Activated CD4-positive, alpha-beta T cell treated with anti-CD3 and anti-CD28 coated beads, Interleukin-2, amount 50 U/mL, for 1 hour (primary cell): ENCODE data around the gene HHIP.

Experiments used
- DNase-seq: peaks from one replicate; pipeline ENCODE4 v3.0.0-alpha.2; 2020

HHIP gene

DNA sequence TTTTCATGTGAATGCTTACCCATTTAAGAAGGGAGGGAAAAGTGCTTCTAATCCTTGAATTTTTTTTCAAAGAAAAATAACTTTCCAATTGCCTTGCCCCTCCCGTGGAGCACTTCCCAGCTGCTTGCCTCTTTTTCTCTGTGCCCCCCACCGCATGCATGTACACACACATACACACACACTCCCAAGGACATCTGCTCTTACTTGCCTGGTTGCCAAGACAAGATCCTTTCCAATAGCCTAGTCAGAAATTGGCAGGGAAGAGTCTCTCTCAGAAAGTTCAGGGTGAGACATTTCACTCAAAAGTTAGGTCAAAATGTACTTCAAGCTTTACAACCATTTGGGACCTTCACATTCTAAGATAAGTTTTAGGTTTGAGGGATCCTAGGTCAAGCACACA, 10.9 kb downstream of the HHIP start:
- no peak for DNase-seq

DNA sequence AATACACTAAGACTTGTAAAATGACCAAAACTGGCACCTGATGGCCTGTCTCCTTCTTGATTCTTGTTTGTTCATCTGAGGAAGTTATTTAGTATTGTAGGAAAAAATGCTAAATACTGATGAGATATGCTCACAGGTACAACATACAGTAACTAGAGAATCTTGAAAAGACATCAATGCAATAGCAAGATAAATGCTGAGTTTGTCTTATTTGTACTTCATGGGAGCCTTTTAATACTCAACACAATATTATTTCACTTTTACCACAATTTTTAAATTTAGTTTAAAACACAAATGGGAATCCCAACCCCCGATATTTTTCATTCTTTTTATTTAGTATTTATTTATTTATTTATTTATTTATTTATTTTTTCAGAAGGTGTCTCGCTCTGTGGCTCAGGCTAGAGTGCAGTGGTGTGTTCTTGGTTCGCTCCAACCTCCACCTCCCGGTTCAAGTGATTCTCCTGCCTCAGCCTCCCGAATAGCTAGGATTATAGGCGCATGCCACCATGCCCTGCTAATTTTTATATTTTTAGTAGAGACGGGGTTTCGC, 12.1 kb downstream of the HHIP start:
- DNase-seq: no peak

DNA sequence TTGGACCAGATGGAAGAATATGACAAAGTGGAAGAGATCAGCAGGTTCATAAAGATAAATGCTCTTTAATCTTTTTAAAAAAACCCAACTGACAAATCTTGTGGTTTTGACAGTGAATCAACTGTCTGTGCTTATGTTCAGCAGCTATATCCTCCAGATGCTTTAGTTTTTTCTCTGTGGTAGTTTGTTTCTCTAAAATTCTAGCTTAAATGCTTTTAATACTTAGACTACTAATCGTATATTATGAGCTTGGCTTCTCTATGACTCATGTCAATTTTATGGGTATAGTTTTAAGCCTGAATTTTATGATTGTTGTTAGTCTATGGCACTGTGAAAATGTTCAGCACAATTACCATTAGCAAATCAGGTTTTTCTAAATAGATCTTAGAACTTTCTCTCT, 12.9 kb downstream of the HHIP start:
- no peak for DNase-seq

DNA sequence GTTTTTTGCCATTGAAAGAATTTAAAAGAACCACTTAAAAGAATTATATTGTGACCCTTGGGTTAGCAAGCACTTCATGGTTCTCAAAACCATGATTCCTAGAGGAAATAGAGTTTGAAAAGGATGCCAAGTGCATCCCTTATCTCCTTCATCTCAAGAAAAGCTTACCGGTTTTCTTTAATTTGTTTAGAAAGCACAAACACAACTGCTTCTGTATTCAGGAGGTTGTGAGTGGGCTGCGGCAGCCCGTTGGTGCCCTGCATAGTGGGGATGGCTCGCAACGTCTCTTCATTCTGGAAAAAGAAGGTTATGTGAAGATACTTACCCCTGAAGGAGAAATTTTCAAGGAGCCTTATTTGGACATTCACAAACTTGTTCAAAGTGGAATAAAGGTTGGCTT, 13.5 kb downstream of the HHIP start:
- no peak for DNase-seq

DNA sequence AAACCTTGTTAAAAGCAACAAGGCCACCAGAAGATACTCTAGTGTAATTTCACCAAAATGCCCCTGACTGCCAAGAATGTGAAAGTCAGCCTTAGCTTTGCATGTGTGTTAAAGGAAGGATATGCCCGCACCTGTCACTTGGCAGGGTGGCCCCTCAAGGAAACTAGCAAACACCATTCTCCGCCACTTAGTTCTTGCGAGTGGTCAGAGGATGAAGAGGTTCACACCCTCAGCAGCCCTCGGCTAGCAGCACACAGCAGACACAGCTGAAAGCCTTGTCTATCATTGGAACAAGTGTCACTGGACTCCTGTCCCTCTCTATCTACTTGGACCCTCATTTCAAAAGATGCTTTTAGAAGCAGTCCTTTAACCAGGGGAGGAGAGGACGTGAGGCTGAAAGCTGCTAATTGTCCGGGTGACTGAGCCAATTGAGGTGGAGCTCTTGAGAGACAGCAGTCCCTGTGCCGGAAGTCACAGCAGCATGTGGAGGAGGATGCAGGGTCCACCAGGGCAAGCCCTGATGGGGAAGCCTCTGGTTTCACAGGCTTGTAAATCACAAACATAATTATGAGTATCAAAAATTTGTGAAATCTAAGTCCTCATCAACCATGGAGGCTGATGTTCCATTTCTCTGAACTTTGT, 18.0 kb downstream of the HHIP start:
- DNase-seq: no peak

DNA sequence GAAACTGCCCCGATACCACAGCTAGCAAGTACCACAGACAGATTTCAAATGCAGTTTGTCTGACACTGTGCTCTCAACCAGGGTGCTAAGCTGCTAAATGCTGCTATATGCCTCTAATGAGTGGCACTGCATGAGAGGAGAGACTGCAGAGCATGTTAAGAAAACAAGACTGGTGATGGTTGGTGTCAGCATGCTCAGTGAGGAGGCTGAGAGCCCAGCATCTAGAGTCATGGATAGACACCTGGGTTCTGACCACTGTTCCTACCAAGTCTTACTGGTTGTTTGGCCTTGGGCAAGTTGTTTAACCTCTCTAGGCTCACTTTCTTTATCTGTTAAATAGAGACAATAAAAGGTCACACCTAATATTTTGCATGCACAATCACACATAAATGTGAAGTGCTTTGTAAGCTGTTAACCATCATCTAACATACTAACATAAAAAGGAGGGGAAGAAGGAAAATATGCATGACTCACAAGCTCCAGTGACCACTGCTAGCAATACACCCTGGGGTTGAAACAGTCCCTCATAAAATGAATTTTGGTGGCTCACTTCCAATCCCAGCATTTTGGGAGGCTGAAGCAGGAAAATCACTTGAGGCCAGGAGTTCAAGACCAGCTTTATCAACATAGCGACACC, 20.7 kb downstream of the HHIP start:
- no peak for DNase-seq

DNA sequence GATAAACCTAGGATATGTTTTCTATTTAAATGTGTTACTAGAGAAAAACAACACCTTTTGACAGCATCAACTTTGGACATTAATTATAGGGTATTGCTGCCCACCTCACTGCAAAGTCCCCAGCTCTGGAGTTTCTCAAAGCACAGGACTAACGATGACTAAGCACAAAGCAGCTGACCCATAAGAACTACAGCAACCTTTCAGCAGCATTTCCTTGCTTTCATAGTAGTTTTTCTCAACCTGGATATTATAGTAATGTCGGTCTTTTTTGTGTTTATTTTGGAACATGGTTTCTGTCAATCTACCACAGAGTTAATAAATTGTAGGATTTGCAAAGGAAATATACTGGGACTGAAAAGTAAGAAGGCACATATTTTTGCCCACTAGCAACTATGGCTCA, 21.5 kb downstream of the HHIP start:
- DNase-seq: no peak

DNA sequence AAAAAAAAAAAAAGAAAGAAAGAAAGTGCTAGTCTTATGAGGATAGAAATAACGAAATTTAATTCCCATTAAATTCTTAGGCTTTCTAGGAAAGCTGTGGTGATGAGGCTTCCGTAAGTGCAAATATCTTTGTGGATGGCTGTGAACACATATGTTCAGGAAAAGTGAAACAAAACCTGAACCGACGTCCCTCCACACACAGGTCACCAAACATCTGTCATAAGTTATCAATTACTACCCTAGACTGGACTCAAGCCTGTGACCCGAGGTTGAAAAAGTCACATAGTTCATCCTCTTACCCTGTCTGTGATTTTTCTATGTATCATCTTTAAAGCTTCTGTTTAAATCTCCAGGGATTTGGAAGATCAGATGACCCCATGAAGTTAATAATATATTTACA, 24.8 kb downstream of the HHIP start:
- no peak for DNase-seq

DNA sequence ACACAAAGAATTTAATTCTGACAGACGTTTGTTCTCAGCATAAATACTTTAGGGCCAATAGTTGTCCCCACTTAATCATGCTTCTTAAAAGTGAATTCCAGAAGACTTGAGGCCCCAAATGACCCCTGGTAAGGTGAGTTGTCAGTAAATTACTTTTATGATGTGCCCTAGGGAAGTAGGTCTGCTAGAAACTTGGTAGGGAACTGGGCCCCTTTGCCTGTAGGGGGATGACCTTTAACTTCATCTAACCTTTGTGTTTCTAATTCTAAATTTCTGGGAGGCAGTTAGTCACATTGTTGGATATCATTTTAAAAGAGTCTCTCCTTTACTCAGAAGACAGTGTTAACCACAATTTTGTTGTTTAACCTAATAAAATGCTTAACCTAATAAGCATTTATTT, 28.8 kb downstream of the HHIP start:
- no peak for DNase-seq

DNA sequence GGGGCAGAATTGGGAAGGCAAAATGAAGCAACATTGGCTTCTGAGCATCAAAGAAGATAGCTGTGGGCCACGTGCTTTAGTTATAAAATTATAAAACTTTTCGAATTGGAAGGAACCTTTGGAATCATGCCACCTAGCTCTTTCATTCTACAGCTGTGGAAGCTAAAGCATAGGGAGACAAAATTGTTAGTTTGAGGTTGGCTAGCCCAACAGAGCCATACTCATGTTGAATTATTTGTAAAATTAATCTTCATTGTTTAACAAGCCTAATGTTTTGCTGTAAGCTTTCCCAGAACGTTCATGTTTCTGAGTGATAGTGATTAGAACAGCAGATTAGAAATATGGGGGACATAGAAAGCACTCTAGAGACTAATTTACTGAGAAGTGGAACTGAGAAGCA, 35.9 kb downstream of the HHIP start:
- DNase-seq: no peak

DNA sequence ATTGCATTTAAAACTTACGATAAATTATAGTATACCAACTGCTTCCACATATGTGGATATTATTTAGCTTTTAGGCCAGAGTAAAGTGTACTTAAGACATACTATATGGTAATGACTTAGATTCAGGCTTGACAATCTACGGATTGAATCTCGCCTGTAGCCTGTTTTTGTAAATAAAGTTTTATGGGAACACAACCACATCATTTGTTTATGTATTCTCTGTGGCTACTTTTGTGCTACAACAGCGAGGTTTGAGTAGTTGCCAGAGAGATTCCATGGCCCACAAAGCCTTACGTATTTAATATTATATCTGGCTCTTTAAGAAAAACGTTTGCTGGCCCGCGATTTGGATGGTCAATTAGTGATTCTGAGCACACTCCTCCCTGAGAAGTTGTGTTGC, 37.6 kb downstream of the HHIP start:
- DNase-seq: no peak

DNA sequence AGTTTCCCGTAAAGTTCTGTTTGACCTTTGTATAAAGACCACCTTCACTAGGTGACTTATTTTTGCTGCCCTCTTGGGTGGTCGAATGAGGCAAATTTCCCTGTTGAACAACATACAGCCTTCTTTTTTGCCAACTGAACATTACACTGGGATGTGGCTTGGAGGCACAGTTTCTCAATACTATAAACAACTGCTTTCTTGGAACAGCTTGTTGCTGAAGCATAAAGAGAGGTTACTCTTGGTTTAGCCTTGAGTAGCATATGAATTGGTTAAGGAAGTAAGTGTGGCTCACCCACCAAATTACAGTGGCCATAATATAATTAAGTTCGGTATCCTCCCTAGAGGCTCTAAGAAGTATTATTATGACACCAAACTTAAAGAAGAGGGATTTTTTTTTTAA, 40.0 kb downstream of the HHIP start:
- no peak for DNase-seq

DNA sequence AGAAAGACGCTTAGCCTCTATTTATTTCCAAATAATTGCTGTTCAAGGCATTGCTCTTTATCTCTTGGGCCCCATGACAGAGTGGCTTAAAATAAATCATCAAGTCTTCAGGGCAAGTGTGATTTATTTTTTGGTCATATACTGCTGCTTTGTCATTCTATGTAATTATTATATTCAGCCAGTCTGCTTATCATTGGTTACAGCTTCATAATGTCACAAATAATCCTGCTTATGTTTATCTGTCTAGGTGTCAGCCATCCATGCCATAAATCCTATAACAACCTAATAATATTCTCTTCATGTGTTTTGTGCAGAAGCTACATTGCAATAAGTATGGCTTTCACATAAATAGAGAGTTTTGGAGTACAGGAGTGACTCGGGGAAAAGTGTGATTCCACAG, 41.0 kb downstream of the HHIP start:
- DNase-seq: no peak

DNA sequence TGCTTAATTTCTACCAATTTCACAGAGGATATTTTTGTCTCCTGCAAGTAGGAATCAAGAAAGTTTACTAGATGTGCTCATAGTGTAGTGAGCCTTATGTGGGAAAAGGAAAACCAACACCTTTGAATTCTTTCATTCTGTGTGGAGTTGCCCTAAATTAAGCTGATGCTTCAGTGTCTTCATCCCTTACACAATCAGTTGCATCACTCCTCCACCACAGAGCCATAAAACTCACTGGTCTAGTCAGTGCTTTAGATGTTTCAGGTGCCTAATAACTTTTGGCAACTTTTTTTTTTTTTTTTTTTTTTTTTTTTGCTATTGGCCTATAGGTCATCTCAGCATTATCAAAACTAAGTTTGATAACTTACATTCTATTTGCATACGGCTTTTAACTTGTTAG, 41.5 kb downstream of the HHIP start:
- DNase-seq: no peak

DNA sequence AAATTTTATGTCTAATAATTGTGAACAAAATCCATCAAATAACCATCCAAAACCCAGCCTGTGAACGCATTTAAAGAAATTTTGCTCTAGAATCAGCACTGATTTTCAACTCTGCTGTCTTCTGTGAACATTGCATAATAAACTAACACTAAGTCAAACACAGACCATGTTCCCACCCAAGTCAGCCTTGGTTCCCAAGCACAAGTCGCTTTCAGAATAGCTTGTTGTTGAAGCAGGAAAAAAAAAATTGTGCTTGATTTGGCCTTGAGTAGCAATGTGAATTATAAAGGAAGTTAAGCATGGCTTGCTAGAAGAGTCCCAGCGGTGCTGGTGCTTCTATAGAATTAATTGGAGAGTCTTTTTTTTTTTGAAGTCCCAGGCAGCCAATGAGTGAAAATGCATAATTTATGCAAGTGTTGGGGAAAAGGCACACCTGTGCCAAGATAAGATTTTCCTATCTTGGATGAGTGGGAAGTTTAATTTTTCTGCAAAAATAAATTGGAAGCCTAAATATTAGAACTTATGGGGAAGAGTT, 42.1 kb downstream of the HHIP start:
- DNase-seq: no peak

DNA sequence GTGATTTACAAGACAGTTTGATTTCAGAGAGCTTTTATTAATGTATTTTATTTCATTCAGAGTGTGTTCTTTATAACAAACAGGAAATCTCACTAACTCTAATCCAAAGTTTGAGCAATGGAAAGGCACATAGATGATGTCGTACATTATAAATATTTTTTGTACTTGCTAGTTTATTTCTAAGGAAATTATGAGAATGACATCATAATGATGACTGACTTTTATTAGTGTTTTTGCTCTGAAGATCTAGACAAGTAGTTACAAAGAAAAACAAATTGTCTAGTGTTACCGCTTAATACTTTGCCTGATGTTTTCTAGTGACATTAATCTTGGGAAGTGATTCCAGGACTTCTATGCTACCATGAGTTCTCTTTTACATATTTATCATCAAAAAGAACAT, 43.2 kb downstream of the HHIP start:
- no peak for DNase-seq

DNA sequence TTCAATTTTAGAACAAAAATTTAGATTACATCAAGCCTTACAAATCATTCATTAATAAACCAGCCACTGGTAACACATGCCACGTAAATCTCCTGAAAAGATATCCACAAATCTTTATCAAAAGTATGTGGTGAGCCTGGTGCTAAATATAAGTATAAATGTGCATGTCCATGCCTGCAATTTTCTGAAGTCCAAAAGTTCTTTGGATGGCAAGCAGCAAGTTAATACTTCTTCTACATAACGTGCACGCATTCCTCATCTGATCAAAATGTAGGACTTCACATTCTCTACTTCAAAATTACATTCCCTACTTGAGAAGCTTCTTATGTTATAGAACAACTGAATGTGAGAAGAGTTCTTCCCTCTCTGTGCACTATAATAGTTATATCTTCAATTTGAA, 49.8 kb downstream of the HHIP start:
- DNase-seq: no peak

DNA sequence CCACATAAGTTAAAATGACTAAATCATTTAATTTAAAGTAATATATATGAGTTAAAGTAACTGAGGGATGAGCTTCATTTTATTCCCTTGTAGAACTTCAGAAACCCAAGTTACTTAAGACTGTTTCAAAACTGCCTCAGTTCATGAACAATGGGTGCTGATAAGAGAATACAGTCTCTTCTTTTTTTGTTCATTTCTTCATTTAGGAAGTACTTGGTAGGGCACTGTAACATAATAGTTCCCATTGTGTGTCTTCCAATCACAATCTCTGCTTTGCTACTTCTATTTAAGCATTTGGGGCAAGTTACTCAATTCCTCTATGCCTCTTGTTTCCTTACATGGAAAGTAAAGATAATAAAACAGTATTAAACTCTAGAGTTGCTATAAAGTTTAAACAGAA, 50.4 kb downstream of the HHIP start:
- DNase-seq: no peak

DNA sequence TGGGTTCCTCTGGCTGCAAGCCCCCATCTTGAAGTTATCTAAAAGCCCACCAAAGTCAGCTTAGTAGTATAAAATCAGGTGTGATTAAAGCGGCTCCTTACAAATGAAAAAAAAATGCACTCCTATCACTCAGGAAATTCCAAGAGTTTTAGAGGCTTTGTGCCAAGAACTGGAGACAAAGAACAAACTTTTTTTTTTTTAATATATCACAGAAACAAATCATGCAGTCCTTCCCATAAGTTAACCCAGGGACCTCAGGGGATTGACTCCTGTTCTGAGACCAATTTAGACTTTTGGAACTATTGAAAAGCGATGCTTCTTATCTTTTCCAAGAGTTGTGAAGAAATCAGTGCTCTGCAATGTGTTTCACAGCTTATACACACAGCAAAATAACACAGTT, 53.6 kb downstream of the HHIP start:
- DNase-seq: no peak

DNA sequence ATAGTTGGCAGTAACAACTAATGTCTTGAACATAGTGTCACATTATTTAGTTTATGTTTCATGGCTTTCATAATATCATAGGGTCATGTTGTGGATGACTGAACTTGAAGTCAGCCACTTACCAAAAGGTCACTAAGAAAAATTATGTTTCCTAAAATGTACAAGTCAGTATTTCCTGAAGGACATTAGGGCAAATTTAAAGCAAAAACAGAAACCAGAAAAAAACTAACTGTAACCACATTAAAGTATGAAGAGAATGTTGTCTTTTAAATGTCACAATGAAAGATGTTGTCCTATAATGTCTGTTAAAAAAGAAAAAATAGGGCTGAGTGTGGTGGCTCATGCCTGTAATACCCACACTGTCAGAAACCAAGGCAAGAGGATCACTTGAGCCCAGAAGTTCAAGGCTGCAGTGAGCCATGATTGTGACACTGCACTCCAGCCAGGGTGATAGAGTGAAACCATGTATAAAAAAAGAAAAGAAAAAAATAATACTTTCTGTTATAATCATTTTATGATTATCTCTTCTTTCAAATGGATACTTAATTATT, 55.8 kb downstream of the HHIP start:
- DNase-seq: no peak

DNA sequence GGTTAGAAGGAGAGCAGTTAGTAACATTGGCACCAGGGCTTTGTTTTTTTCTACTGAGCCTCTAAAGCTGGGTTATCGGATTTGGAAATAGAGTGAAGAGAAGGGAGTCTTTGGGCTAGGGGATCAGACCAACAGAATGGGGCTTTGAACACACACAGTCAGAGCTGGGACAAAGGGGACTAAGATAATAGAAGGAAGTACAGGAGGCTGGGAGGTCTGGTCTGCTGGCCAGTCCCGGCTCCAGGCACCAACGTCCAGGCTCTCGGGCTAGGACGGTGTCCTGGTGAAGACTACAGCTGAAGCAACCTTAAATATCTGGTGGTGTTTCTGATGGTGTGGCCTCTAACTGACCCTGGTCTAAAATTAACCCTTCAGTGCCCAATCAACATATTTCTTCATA, 57.5 kb downstream of the HHIP start:
- DNase-seq: no peak

DNA sequence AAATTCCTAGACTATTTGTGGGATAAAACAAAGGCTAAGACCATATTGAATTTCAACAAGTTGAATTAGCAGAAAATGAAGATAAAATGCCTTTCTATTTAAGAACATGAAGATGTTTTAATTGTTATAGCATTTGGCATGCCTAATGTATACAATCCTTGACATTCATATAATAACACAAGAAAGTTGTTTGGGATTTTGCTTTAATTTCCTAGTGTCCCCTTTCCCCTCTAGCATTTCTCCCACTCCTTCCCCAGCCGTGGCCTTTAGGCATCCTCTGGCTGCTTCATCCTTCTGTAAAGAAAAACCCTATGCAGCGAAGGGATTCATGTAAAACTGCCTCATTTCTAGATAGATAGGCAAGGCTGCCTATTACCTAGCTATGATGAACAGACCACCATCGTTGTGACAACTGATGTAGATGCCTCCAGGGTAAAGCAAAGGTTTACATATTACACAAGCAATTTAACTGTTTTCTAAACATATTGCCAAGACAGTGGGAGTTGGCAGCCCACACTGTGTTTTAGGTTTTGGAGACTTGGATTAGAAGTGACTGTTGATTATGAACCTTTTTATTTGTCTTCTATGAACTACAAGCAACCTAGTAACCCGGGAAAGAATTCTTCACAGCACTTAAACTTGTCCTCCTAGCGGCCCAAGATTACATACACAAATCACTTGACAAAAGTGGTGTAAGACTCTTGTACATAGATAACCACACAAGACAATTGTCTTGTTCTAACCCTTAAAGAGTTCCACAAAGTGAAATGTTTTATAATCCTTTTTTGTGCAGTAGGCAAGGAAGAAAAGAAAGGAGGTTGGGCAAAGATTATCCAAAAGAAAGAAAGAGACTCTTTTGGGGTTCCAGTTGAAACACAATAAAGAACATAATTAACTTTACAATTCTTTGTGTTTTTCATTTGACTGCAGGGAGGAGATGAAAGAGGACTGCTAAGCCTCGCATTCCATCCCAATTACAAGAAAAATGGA, 59.9 kb downstream of the HHIP start:
- DNase-seq: no peak

DNA sequence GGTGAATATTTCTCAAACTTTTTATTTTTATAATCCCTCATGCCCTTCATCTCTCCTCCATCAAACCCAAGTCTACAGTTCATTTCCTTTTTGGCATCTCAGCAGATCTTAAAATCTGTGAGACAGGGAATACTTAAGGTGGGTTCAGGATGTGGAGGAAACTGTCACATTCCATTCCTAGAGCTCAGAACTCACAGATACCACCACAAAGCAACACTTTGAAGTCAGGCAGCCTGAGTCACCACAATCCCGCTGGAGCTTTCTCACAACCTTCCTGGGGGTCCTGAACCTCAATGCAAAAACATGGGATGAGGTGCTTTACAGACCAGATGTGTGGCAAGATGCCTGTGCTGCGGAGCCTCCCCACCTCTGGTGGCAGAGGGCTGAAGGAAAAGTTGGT, 63.2 kb downstream of the HHIP start:
- DNase-seq: no peak
